Rectal smooth muscle tissue (tissue), 1 donor: ENCODE measurements around the gene CNTRL.
A peak's percentile ranks its signal among the peaks of the same experiment; 100 is the strongest.

Experiments used
- H3K27ac ChIP-seq: one replicate; pipeline ENCODE4 v1.7.0; 2013; ENCODE audit warnings: low read depth, low read length, inconsistent platforms
- H3K27me3 ChIP-seq: one replicate; pipeline ENCODE4 v1.7.0; 2013; ENCODE audit warnings: low read length; ENCODE audit not compliant: control insufficient read depth, insufficient read depth
- H3K36me3 ChIP-seq: one replicate; pipeline ENCODE4 v1.7.0; 2013; ENCODE audit warnings: low read length; ENCODE audit not compliant: control insufficient read depth, insufficient read depth
- H3K4me1 ChIP-seq: one replicate; pipeline ENCODE4 v1.7.0; 2013; ENCODE audit warnings: low read length; ENCODE audit not compliant: control insufficient read depth, insufficient read depth
- H3K4me3 ChIP-seq: one replicate; pipeline ENCODE4 v1.7.0; 2013; ENCODE audit warnings: low read length
- H3K9ac ChIP-seq: one replicate; pipeline ENCODE4 v1.7.0; 2013; ENCODE audit warnings: low read length

CNTRL gene

DNA sequence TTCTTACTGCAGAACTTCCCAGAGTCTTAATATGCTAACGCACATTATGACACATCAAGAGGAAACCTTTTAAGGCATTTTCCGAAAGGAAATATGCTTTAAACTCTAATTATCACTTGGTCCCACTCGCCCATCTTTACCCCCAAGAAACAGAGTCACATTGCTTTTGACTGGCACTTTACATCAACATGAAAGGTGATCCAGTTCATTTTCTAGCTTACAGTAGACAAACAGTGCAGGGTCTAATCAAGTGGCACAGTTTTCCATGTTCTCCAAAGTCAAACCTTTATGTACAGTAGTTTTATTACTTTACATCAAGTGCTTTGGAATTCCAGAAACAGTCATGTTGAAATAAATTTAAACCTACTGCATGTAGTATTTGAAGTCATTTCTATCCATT lies 114.9 kb downstream of the CNTRL start:
- no peak overlapping the region for H3K27ac ChIP-seq
- H3K9ac ChIP-seq, result no peak overlapping the region
- H3K4me1 ChIP-seq, result peaks cover 14% of the 10 kb centered on the region
- no peaks in the 10 kb centered on the region for H3K27me3 ChIP-seq
- peaks cover 4% of the 10 kb centered on the region for H3K36me3 ChIP-seq
- H3K4me3 ChIP-seq, result no peak overlapping the region

DNA sequence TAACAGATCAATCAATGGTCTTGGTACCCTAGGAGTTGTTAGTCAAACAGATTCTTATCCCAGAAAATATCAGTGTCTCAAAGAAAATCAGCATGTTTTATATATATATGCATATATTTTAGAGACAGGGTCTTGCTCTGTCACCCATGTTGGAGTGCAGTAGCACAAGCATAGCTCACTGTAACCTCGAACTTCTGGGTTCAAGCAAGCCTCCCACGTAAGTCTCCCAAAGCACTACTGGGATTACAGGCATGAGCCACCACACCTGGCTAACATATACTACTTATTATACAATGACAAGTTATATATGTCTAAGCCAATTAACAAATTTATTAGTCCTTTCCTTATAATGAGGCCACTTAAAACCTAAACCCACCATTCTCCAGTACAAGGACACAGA lies 116.5 kb downstream of the CNTRL start:
- no peak overlapping the region for H3K9ac ChIP-seq
- H3K36me3 ChIP-seq, result no peaks in the 10 kb centered on the region
- H3K27ac ChIP-seq, result no peak overlapping the region
- no peak overlapping the region for H3K4me3 ChIP-seq
- H3K27me3 ChIP-seq, result no peaks in the 10 kb centered on the region
- peaks cover 14% of the 10 kb centered on the region for H3K4me1 ChIP-seq

DNA sequence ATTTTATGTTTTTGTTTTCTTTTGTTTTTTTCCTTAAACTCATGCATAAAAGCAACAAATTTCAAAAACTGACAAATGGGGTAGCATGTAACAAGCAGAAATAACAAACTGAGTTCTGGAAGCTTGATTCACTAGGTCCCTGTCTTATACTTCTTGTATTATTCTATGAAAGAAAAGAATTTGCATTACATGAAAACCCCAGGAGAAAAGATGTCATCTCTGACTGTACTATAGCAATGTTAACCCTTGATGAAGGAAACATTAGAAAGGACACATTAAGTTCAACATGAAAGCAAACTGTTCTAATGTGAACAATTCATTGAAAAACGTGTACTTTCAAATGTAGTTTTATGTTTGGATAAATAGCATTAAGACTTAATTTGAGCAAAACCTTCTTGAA lies 117.8 kb downstream of the CNTRL start:
- H3K9ac ChIP-seq, result no peak overlapping the region
- no peaks in the 10 kb centered on the region for H3K36me3 ChIP-seq
- H3K4me3 ChIP-seq, result no peak overlapping the region
- no peak overlapping the region for H3K27ac ChIP-seq
- H3K27me3 ChIP-seq, result no peaks in the 10 kb centered on the region
- peaks cover 17% of the 10 kb centered on the region for H3K4me1 ChIP-seq

DNA sequence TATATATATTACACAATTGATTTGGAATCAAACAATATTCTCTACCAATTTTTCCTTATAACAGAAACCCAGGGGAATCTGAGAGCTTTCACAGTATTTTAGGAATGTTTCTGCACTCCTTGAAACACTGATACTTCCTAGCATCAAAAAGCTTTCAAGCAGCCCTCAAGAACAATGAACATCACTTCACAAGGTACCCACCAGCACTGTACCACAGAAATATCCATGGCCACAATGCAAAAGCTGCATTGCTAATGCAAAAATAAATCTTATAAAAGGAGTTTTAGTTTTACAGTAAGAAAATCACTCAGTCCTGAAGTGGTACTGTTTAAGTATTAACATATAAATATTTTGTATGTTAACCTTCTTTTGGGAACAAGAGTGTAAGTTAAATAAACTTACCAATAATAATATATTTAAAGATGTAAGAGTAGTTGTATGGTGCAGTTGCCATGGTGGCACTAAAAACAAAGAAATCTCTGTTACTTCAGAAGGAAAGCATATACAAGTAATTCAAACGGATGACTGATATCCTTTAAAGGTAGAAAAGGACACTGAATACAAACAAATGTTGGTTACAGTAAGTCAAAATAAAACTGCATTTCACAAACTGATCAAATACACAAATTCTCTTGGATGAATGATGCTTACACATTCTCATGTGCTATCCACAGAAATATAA lies 118.3 kb downstream of the CNTRL start:
- H3K4me3 ChIP-seq, result no peak overlapping the region
- H3K27ac ChIP-seq, result no peak overlapping the region
- H3K9ac ChIP-seq, result no peak overlapping the region
- H3K36me3 ChIP-seq, result no peaks in the 10 kb centered on the region
- H3K4me1 ChIP-seq, result peaks cover 14% of the 10 kb centered on the region
- no peaks in the 10 kb centered on the region for H3K27me3 ChIP-seq

DNA sequence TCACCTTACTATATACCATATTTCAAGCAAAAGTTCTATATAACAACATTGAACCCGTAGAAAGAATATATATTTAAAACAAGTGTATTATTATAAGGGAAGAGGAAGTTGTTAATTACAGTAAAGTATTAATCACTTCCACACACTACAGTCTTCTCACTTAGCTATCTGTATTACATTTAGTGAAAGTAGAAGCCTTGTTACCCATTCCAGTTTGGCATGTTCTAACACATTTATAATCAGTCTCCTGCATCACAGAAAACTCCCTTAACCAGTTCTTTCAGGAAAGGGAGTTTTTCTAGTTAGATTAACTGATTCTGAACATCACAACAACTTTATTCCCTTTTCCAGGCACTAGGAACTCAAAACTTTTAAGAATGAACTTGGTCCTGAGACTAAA lies 120.0 kb downstream of the CNTRL start:
- H3K9ac ChIP-seq, result no peak overlapping the region
- peaks cover 22% of the 10 kb centered on the region for H3K4me1 ChIP-seq
- no peak overlapping the region for H3K27ac ChIP-seq
- no peak overlapping the region for H3K4me3 ChIP-seq
- no peaks in the 10 kb centered on the region for H3K27me3 ChIP-seq
- no peaks in the 10 kb centered on the region for H3K36me3 ChIP-seq

DNA sequence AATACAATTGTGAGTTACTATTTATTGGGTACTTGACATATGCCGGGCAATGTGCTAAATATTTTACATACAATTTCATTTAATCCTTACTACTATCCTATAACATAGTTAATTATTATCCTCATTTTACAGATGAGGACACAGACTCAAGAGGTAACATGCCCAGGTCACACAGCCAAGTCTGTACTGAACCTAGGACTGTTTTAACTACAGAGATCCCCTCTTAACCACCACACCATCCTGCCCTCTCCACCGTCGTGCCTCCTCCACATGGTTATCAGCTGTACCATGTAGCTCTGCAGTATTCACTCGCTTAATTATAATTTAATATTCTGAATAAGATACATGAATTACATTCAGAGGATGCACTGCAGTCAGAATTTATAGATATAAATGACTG lies 121.6 kb downstream of the CNTRL start:
- Histone ChIP-seq H3K36me3 (no peaks in the 10 kb centered on the region), H3K9ac (no peak overlapping the region), H3K27me3 (no peaks in the 10 kb centered on the region), H3K4me3 (no peak overlapping the region), H3K27ac (no peak overlapping the region), H3K4me1 (peaks cover 30% of the 10 kb centered on the region)

DNA sequence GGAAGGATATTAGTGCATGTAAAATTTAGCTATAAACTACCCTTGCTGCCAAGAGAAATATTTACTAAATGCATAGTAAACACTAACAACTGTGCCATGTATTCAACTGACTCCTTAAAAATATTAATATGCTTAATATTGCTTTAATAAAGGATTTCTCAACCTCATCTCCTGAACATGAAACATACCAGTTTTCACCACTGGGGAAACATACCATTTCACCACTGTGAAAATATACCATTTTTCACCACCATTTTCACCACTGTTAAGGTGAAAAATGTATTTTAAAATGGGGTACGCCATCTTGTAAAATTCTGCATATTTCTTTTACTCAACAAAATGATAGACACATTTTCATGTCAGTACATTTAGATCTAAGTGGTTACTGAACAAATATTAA lies 122.4 kb downstream of the CNTRL start:
- H3K27me3 ChIP-seq, result no peaks in the 10 kb centered on the region
- H3K4me1 ChIP-seq, result peaks cover 30% of the 10 kb centered on the region
- no peak overlapping the region for H3K9ac ChIP-seq
- H3K27ac ChIP-seq, result no peak overlapping the region
- no peaks in the 10 kb centered on the region for H3K36me3 ChIP-seq
- H3K4me3 ChIP-seq, result no peak overlapping the region

DNA sequence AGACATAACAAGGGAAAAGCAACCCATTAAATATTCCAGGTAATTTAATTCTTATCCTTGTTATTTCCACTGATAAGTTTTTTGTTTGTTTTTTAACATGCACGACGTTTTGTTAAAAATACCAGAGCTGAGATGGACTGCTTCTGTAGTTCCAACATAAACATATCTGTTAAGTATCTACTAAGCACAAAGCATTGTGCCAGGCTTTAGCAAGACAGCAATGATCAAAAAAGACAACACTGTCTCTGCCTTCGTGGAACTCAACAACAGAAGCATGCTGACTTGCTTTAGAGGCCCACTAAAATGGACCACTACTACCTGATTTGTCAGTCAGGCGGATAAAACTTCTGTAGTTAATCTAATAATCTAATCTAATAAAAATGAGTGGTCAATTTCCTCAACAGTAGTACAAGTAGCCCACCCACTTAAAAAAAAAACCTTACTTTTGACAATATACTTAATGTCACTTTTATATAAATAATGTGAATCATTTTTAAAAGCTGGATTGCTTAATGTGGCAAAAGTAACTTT lies 123.8 kb downstream of the CNTRL start:
- Histone ChIP-seq H3K4me3 (no peak overlapping the region), H3K27me3 (no peaks in the 10 kb centered on the region), H3K27ac (no peak overlapping the region), H3K9ac (no peak overlapping the region), H3K4me1 (peaks cover 26% of the 10 kb centered on the region), H3K36me3 (no peaks in the 10 kb centered on the region)

DNA sequence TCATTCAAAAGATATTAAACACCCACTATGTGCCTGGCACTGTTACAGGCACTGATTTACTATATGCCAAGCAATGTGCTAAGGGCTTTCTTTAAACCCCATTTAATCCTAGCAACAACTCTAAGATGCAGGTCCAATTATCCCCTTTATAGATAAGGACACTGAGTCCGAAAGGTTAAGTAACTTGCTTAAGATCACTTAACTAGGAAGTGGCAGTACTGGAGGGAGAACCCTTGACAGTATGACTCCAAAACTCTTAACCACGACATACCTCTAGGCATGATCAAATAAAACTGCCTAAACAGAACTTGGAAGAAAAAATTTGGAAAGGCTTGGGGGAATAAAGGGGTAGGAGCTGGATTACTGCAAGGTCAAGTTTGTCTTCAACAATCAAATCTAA lies 125.2 kb downstream of the CNTRL start:
- peak overlapping the region; percentile 74 for H3K4me3 ChIP-seq
- no peaks in the 10 kb centered on the region for H3K27me3 ChIP-seq
- no peak overlapping the region for H3K27ac ChIP-seq
- peaks cover 24% of the 10 kb centered on the region for H3K4me1 ChIP-seq
- no peak overlapping the region for H3K9ac ChIP-seq
- no peaks in the 10 kb centered on the region for H3K36me3 ChIP-seq

DNA sequence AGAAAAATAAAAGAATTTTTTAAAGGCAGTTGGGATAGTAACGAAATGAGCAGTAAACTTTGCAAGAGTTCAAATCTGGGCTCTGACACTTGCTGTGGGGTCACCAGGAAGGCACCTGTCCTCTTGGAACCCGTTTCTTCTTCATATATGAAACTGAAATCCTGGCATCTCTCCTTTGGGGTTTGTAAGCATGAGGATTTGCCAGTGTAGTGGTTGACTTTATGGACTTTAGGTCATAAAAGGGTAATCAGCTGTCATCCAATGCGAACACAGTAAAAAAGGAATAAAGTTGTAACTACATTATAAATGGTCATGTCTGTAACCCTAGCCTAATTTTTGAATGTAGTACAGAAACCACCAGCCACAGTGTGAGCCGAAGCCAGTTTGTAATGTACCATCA lies 125.6 kb downstream of the CNTRL start:
- peak overlapping the region; percentile 90 for H3K27ac ChIP-seq
- peaks cover 24% of the 10 kb centered on the region for H3K4me1 ChIP-seq
- H3K36me3 ChIP-seq, result no peaks in the 10 kb centered on the region
- H3K9ac ChIP-seq, result peak overlapping the region; percentile 89
- peak overlapping the region; percentile 74 for H3K4me3 ChIP-seq
- no peaks in the 10 kb centered on the region for H3K27me3 ChIP-seq

DNA sequence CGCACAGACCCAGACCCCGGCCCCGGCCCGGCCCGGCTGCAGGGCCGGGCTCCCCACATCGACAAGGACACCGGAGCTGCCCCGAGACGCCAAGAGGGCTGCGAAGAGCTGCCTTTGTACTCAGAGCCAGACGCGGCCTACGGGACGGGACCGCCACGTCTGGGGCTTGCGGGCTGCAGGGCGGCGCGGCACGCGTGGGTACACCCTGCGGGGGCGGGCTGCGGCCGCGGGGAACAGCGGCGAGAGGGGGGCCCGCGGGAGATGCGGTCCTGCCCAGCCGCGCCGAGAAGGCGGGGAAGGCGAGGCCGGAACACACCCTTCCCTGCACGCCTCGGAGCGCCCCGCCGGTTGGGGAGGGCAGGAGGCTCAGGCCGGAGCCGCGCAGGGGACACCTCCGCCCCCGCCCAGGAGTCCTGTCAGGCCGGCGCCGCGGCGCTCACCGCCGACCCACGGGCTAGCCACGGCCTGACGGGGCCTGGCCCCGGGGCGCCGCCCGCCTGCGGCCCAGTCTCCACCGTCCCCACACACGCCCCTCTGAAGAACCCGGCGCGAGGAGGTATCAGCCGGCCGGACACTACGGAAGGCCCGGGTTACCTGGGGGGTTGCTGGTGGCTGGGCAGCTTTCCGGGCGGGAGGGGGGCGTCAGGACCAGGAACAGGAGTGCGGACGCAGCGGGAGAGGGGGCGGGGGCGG lies 126.4 kb downstream of the CNTRL start:
- Histone ChIP-seq H3K9ac (peak overlapping the region; percentile 89), H3K27me3 (no peaks in the 10 kb centered on the region), H3K27ac (peak overlapping the region; percentile 90), H3K36me3 (no peaks in the 10 kb centered on the region), H3K4me3 (peak overlapping the region; percentile 74), H3K4me1 (peaks cover 24% of the 10 kb centered on the region)

DNA sequence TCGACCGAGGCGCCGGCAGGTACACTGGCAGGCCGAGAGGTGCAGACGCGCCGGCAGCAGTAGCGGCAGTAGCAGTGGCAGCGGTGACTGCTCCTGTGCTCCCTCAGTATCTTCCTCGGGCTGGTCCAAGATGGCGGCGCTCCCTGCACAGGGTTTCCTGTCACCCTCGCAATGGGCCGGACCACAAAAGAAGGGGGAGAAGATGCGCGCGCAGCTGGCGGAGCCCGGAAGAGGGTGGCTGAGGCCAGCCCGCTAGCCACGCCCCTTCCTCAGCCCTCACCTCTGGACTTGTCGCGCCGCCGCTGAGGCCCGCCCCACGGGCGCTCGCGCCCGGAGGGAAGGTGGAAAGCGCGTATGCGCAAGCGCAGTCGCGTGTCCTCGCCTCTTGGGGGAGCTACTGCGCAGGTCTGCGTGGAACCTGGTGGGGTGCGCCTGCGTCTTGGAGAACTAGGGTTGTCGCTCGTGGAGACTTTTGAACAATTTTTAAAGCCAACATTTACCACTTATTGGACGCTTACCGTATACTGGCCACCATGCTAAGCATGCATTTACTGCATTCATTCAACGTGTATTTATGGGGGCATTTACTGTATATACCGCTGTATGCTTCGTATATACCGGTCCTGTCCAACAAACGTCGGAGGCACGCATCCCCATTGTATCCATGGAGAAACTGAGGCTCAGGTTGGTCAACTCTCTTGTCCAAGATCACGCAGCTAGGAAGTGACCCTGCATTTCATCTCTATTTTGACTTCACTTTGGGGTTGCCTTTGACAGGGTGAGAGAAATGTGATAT lies 127.2 kb downstream of the CNTRL start, which contains the start of gene RAB14:
RAB14 (minus strand) TSS at position 132 of the 796 bp plus-strand sequence. CDS start 8,457 bp downstream, outside the sequence.
- H3K4me1 ChIP-seq, result peaks cover 22% of the 10 kb centered on the region
- H3K27me3 ChIP-seq, result no peaks in the 10 kb centered on the region
- H3K9ac ChIP-seq, result peak within 1 kb of the TSS; percentile 89
- peak within 1 kb of the TSS; percentile 90 for H3K27ac ChIP-seq
- peak within 1 kb of the TSS; percentile 74 for H3K4me3 ChIP-seq
- no peaks in the 10 kb centered on the region for H3K36me3 ChIP-seq
